Endothelial cell (in vitro differentiated cells): ENCODE measurements around the gene PRR19. TPM values are rescaled to one million over a fixed set of nuclear protein-coding genes. Genes with fewer than 3 reads are reported as not detected.

Experiments
- DNase-seq: peaks from one replicate; pipeline ENCODE4 v3.0.0; 2021; ENCODE audit warnings: low spot score
- H3K27ac Mint-ChIP-seq: one replicate; pipeline ENCODE4 v1.8.0; 2021; ENCODE audit warnings: mixed read lengths, inconsistent platforms; ENCODE audit not compliant: unreplicated experiment
- H3K27me3 Mint-ChIP-seq: one replicate; pipeline ENCODE4 v1.8.0; 2021; ENCODE audit warnings: mild to moderate bottlenecking, moderate library complexity, mixed read lengths, inconsistent platforms; ENCODE audit not compliant: unreplicated experiment
- H3K36me3 Mint-ChIP-seq: one replicate; pipeline ENCODE4 v1.8.0; 2021; ENCODE audit warnings: mild to moderate bottlenecking, low read depth, mixed read lengths, inconsistent platforms; ENCODE audit not compliant: unreplicated experiment
- H3K4me1 Mint-ChIP-seq: one replicate; pipeline ENCODE4 v1.8.0; 2021; ENCODE audit warnings: mild to moderate bottlenecking, mixed read lengths, inconsistent platforms; ENCODE audit not compliant: unreplicated experiment
- H3K4me3 Mint-ChIP-seq: one replicate; pipeline ENCODE4 v1.8.0; 2021; ENCODE audit warnings: mild to moderate bottlenecking, mixed read lengths, inconsistent platforms; ENCODE audit not compliant: unreplicated experiment
- H3K9me3 Mint-ChIP-seq: one replicate; pipeline ENCODE4 v1.8.0; 2021; ENCODE audit warnings: mixed read lengths, inconsistent platforms; ENCODE audit not compliant: unreplicated experiment
- CTCF ChIP-seq: fragments of 200-600 bp; sonication (generic); IDR thresholded peaks from one replicate; pipeline ENCODE4 v1.5.0; 2021; ENCODE audit warnings: antibody characterized with exemption; ENCODE audit not compliant: unreplicated experiment
- total RNA-seq: library from RNA; stranded (reverse); fragmentation: NEBNext Ultra II Directional; extraction: Animal tissue kit (Norgen Biotek cat#: 25700); gene quantifications from one replicate; pipeline ENCODE4 v1.2.1, GENCODE V29; 2021; ENCODE audit not compliant: unreplicated experiment

Gene PRR19
- total RNA-seq, 1 donor from 2014 or later: 1.1 TPM

- peak; percentile 72 for TF ChIP-seq CTCF
These were observed 11.2 kb upstream of the PRR19 start for GRCh38 chr19:42290523-42291434.

GRCh38 chr19:42291435-42291810 is 10.5 kb upstream of the PRR19 start:
- Mint-ChIP-seq H3K27me3 (peaks cover 15% of the 10 kb centered on the region), H3K27ac (peak overlapping the region; percentile 58), H3K4me3 (peak overlapping the region; percentile 86), H3K4me1 (no peaks in the 10 kb centered on the region), H3K9me3 (no peaks in the 10 kb centered on the region), H3K36me3 (peaks cover 15% of the 10 kb centered on the region)
- no peak for DNase-seq
- TF ChIP-seq CTCF: no peak

More at GRCh38 chr19:42290523-42291434, 11.2 kb upstream of the PRR19 start:
- DNase-seq: peak; percentile 68
- Mint-ChIP-seq H3K4me1 (peaks cover 6% of the 10 kb centered on the region), H3K36me3 (peaks cover 20% of the 10 kb centered on the region), H3K27ac (no peak overlapping the region), H3K9me3 (no peaks in the 10 kb centered on the region), H3K4me3 (peak overlapping the region; percentile 25), H3K27me3 (peaks cover 18% of the 10 kb centered on the region)

- H3K36me3 Mint-ChIP-seq: peaks cover 15% of the 10 kb centered on the region
- peaks cover 13% of the 10 kb centered on the region for H3K27me3 Mint-ChIP-seq
- no peak overlapping the region for H3K27ac Mint-ChIP-seq
- no peak for DNase-seq
- TF ChIP-seq CTCF: no peak
- peak overlapping the region; percentile 86 for H3K4me3 Mint-ChIP-seq
- H3K9me3 Mint-ChIP-seq: no peaks in the 10 kb centered on the region
- H3K4me1 Mint-ChIP-seq: no peaks in the 10 kb centered on the region
These were observed 9.6 kb upstream of the PRR19 start for GRCh38 chr19:42292042-42292960.

GRCh38 chr19:42292963-42293362 is 9.0 kb upstream of the PRR19 start:
- peaks cover 15% of the 10 kb centered on the region for H3K36me3 Mint-ChIP-seq
- H3K27ac Mint-ChIP-seq: peak overlapping the region; percentile 42
- no peaks in the 10 kb centered on the region for H3K4me1 Mint-ChIP-seq
- peaks cover 12% of the 10 kb centered on the region for H3K27me3 Mint-ChIP-seq
- DNase-seq: no peak
- peak overlapping the region; percentile 67 for H3K4me3 Mint-ChIP-seq
- TF ChIP-seq CTCF: no peak
- H3K9me3 Mint-ChIP-seq: no peaks in the 10 kb centered on the region
